NCI-H524 treated with DMSO at 0.1 percent for 48 hours (cell line): Measurements from ENCODE around the gene SLC7A5.
"Not testable (repeated sequence)": the region's sequence is repeated elsewhere in the genome, so short reads cannot be mapped to it uniquely, and the experiment has no call there.

Experiments used
- DNase-seq: peaks from one replicate; lab custom pipeline; 2025; lab: John Stamatoyannopoulos, UW

SLC7A5 gene

GRCh38 chr16:87869061-87869878 is at the start of gene SLC7A5:
Gene SLC7A5 (minus strand): TSS chr16:87869507. CDS start chr16:87869422, 85 bp downstream.
- not testable (repeated sequence) for DNase-seq

DNA sequence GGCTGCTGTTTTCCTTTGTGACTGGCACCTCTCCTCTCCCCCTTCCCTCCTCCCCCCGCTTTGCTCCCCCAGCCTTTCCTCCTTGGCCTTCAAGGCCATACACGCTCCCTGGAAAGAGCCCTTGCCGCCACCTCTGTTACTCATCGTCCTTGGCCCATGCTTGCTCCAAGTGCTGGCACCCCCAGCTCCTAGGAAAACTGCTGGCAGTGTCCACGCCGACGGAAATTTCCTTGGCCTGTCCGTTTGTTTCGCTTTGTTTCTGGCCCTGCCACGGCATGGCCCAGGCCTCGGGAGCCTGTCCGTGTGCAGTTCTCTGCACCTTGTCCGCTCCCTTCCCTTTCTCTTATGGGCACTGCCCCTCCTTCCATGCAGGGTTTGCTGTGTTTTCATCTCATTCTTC is 49.0 kb upstream of the SLC7A5 start:
- DNase-seq = no peak

DNA sequence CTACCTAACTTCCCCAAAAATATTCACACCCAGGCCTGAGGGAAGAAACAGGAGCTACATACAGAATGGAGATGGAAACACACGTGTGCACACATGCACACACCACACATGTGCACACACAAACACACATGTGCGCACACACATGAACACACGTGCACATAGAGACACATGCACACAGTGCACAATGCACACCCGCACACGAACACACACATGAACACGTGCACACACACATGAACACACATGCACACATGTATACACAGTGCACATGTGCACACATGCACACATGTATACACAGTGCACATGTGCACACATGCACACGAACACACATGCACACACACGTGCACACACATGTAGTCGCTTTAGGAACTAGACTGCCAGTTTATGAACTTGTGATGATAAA is 48.2 kb upstream of the SLC7A5 start:
- DNase-seq = no peak

DNA sequence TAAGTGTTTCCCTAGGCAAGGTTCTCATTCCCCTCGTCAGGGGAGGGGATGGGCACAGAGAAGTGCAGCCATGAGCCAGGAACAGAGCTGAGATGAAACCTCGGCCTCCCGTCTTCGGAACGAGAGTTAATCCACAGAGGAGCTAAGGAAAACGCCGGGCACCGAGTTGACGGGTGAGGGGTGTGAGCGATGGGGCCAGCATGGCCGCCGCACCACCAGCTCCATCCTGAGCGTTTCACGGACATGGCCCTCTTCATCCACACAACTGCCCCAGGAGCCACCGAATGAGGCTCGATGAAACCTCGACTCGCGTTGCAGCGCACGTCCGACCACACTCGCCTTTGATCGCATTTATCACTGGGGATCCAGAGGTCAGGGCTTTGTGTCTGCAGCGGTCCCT is 45.5 kb upstream of the SLC7A5 start:
- DNase-seq = no peak

- not testable (repeated sequence) for DNase-seq
Measured at GRCh38 chr16:87914021-87914725, 44.9 kb upstream of the SLC7A5 start.

DNA sequence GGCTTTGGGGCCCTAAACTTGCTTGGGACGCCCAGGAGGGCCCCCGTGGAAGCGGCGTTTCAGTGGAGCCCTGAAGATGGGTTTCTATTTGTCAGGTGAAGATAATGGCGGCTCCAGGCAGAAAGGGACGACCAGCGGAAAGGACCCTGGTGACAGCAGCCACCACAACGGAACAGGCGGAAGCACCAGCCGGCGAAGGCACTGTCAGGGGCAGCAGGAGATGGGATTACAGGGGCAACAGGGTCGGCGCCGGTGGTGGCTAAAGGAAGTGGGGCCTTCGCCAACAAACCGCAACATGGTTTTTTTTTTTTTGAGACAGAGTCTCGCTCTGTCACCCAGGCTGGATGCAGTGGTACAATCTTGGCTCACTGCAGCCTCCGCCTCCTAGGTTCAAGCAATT is 43.4 kb upstream of the SLC7A5 start:
- not testable (repeated sequence) for DNase-seq

- not testable (repeated sequence) for DNase-seq
Measured at GRCh38 chr16:87911106-87911763, 41.9 kb upstream of the SLC7A5 start.

GRCh38 chr16:87909203-87909935 is 40.1 kb upstream of the SLC7A5 start:
- DNase-seq = not testable (repeated sequence)

GRCh38 chr16:87908101-87908500 is 38.8 kb upstream of the SLC7A5 start:
- DNase-seq = not testable (repeated sequence)

DNA sequence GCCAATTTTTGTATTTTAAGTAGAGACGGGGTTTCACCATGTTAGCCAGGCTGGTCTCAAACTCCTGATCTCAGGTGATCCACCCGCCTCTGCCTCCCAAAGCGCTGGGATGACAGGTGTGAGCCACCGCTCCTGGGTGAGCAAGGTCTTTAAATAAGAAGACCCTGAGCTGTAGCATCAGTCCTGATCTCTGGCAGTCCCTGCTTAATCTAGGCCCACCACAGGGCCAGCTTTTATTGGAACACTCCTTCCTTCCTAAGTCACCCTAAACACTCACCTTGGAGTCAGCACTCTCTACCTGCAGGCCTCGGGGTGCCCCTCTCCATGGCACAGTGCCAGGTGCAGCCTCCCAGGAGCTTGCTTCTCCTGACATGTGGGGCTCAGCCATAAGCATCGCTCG is 36.2 kb upstream of the SLC7A5 start:
- not testable (repeated sequence) for DNase-seq

DNA sequence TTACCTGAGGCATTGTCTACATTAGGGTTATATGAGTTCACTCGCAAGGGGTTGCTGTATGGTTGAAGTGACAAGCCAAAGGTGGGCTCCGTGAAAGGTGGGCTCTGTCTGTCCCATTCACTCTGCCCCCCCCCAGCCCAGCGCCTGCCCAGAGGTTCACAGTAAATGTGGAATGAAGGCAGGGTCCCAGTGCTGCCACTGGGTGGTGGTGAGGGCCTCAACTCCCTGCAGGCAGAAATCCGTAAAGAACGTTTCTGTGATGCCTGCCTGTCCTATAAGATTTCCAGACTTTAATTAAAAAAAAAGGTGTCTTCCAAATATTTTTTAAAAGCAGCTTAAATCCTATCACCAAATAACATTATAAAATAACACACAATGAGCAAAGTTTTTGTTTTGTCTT is 35.7 kb upstream of the SLC7A5 start:
- DNase-seq = not testable (repeated sequence)

GRCh38 chr16:87900489-87900888 is 31.2 kb upstream of the SLC7A5 start:
- not testable (repeated sequence) for DNase-seq

DNA sequence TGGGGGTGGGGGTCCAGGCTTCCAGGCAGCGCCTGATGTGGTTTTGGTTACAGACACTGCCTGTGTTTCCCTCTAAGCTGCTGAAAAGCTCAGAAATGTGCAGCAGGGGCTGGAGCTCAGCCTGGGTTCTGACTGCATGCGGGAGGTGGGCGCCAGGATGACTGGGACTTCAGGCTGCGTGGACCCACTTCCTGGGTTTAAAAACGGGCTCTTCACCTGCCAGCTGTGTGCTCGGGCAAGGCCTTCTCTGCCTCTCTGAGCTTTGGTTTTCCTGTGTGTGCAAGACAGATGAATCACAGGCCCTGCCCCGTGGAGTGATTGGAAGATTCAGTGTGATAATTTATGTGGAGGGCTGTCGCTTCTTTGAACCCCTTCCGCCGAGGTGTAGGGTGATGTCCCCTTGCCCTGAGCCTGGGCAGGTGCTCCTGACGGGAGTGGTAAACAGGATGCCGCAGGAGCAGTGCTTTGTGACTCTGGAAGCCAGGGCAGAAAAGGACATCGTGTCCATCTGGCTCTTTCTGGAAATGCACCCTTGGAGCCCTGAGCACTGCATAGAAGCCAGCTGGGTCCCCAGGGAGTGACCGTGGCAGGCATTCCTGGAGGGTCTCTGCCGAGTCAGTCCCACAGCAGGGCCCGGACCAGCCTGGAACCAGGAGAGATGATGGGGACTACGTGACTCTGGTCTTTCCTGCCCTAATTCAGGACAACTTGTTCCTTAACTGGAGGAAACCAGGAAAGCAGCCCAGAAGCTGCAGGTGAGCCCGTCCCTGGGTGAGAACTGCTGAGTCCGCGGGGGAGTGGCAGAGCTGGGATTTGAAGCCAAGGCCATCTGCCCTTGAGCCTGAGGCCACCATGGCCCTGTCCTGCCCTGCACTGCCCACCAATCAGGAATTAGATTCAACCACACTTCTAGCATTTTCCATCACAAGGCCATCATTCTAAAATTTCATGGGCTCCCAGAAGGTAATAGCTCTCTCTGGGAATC is 28.5 kb upstream of the SLC7A5 start:
- DNase-seq = no peak

GRCh38 chr16:87896924-87897520 is 27.7 kb upstream of the SLC7A5 start:
- not testable (repeated sequence) for DNase-seq

DNA sequence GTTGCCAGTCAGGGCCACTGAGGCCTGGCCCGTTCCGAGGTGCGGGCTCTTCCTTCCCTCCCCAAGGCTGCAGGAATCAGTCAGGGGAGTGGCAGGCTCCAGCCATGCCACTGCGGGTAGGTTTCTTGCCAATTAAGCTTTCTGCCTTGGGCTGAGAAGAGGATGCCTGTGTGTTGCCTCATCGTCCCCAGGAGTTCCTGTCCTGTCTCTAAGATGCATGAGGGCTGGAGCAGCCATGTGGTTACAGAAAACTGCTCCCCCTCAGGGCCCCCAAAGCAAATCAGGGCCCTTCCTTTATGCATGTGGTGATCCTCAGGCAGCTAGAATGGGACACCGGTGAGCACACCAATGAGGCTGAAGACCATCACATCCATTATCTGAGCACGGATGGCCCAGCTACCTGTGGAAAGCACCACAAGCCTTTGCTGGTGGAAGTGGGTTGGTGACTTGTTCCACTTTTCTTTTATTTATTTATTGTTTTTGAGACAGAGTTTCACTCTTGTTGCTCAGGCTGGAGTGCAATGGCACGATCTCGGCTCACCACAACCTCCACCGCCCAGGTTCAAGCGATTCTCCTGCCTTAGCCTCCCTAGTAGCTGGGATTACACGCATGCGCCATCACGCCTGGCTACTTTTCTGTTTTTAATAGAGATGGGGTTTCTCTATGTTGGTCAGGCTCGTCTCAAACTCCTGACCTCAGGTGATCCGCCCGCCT is 27.0 kb upstream of the SLC7A5 start:
- DNase-seq = not testable (repeated sequence)

- no peak for DNase-seq
Measured at GRCh38 chr16:87895641-87896141, 26.4 kb upstream of the SLC7A5 start.

DNA sequence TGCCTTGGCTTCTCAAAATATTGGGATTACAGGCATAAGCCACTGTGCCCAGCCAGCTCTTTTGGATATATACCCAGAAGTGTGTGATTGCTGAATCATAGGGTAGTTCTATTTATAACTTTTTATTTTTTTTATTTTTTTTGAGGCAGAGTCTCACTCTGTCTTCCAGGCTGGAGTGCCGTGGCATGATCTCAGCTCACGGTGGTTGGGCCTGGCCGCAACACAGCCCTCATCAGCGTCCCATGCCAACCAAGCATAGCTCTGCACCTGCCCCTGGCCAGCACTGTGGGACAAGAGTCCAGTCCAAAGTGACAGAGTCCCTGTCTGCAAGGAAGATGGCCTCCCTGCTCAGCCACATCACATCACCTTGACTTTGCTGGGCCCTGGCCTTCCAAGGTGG is 24.7 kb upstream of the SLC7A5 start:
- DNase-seq = not testable (repeated sequence)

DNA sequence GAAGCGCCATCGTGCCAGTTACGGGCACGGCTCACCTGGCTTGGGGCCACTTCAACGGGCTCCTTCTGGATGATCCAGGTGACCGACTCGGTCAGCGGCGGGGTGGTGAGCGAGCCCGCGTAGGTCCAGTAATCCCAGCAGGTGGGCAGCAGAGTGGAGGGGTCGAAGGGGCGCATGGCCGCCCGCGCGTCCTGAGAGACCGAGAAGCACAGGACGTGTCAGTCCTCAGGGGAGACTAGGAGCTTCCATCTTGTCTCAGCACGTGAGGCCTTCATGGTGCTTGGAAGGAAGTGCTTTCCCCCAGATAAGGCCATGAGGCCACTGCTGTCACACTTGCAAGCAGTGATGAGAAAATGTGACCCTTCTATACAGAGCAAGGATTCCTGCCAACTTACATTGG is 22.5 kb upstream of the SLC7A5 start:
- DNase-seq = no peak

DNA sequence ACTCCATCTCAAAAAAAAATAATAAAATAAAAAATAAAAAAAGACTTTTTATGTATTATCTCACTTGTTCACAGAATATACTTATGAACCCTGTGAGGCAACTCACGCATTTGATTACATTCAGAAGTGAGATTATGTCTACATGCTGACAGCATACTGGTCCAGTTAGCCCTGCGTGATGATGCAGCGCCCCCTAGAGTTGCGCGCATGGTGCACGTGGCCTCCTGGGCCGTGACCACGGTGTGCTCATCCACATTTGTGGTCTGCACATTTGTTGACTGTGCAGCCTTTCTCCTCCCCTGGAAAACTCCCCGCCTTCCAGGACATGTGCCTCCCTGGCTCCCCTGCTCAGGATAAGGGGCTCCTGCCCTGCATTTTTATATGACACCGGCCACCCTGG is 20.5 kb upstream of the SLC7A5 start:
- DNase-seq = not testable (repeated sequence)
